Measurements from ENCODE around the gene KIF5C.

The KIF5C gene

GRCh38 chr2:148987286-148987685, 112.3 kb downstream of the KIF5C start:
- peaks cover 79% of the 10 kb centered on the region for H3K36me3 ChIP-seq (ENCODE audit: control insufficient read depth, insufficient read depth, low read length)
- H3K4me1 ChIP-seq (ENCODE audit: control insufficient read depth, insufficient read depth, low read length): no peaks in the 10 kb centered on the region
- no peak overlapping the region for H3K9ac ChIP-seq (ENCODE audit: low read length)
- no peak overlapping the region for H3K4me3 ChIP-seq (ENCODE audit: low read depth, low read length)
- H3K27me3 ChIP-seq (ENCODE audit: control insufficient read depth, insufficient read depth, low read length): no peaks in the 10 kb centered on the region
- H3K9me3 ChIP-seq (ENCODE audit: control insufficient read depth, insufficient read depth, low read depth, low read length): no peaks in the 10 kb centered on the region
- H3K27ac ChIP-seq (ENCODE audit: low read depth, low read length): no peak overlapping the region

- H3K4me1 ChIP-seq (ENCODE audit: control insufficient read depth, insufficient read depth, low read length): no peaks in the 10 kb centered on the region
- no peak overlapping the region for H3K9ac ChIP-seq (ENCODE audit: low read length)
- H3K9me3 ChIP-seq (ENCODE audit: control insufficient read depth, insufficient read depth, low read depth, low read length): no peaks in the 10 kb centered on the region
- no peaks in the 10 kb centered on the region for H3K27me3 ChIP-seq (ENCODE audit: control insufficient read depth, insufficient read depth, low read length)
- peaks cover 76% of the 10 kb centered on the region for H3K36me3 ChIP-seq (ENCODE audit: control insufficient read depth, insufficient read depth, low read length)
- no peak overlapping the region for H3K27ac ChIP-seq (ENCODE audit: low read depth, low read length)
- H3K4me3 ChIP-seq (ENCODE audit: low read depth, low read length): no peak overlapping the region
Measured at GRCh38 chr2:148988337-148988736, 113.3 kb downstream of the KIF5C start.

DNA sequence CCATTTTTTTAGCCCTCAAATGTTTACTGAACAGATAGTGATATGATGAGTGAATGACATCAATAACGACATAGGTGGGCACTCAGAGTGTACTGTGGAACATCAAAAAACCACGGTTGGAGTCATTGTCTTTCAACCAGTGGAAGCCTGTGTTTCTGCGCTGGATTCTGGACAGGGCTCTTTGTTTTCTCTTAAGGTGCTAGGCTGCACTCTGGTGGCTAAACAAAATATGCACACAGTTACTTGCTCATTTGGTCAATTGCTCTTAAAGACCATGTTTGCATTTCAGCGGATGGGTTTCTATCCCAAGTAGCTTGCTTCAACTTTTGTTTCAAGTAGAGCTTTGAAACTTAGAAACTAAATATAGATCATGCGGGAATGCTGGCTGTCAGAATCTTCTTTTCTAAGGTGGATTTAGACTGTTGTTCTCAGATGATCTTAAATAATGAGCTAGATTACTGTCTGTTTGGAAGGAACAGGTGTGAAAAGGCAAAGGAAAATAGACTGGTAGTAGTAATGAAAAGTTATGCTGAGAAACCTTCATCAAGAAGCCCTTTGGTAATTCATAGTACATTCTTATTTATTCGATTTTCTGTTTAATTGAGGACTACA, 115.0 kb downstream of the KIF5C start:
- H3K9me3 ChIP-seq (ENCODE audit: control insufficient read depth, insufficient read depth, low read depth, low read length): no peaks in the 10 kb centered on the region
- H3K27me3 ChIP-seq (ENCODE audit: control insufficient read depth, insufficient read depth, low read length): no peaks in the 10 kb centered on the region
- no peak overlapping the region for H3K27ac ChIP-seq (ENCODE audit: low read depth, low read length)
- H3K4me3 ChIP-seq (ENCODE audit: low read depth, low read length): no peak overlapping the region
- H3K9ac ChIP-seq (ENCODE audit: low read length): no peak overlapping the region
- no peaks in the 10 kb centered on the region for H3K4me1 ChIP-seq (ENCODE audit: control insufficient read depth, insufficient read depth, low read length)
- peaks cover 75% of the 10 kb centered on the region for H3K36me3 ChIP-seq (ENCODE audit: control insufficient read depth, insufficient read depth, low read length)

GRCh38 chr2:148990968-148991367, 115.9 kb downstream of the KIF5C start:
- no peaks in the 10 kb centered on the region for H3K27me3 ChIP-seq (ENCODE audit: control insufficient read depth, insufficient read depth, low read length)
- no peaks in the 10 kb centered on the region for H3K4me1 ChIP-seq (ENCODE audit: control insufficient read depth, insufficient read depth, low read length)

GRCh38 chr2:148992448-148992847, 117.4 kb downstream of the KIF5C start:
- no peaks in the 10 kb centered on the region for H3K9me3 ChIP-seq (ENCODE audit: control insufficient read depth, insufficient read depth, low read depth, low read length)
- H3K9ac ChIP-seq (ENCODE audit: low read length): no peak overlapping the region
- H3K36me3 ChIP-seq (ENCODE audit: control insufficient read depth, insufficient read depth, low read length): peaks cover 78% of the 10 kb centered on the region
- 0 out of 2 replicates have a peak, but pooled peaks cover under 1% of the 10 kb centered on the region for H3K4me1 ChIP-seq (ENCODE audit: control insufficient read depth, insufficient read depth, low read length)
- H3K4me3 ChIP-seq (ENCODE audit: low read depth, low read length): no peak overlapping the region
- H3K27ac ChIP-seq (ENCODE audit: low read depth, low read length): no peak overlapping the region
- no peaks in the 10 kb centered on the region for H3K27me3 ChIP-seq (ENCODE audit: control insufficient read depth, insufficient read depth, low read length)

More at GRCh38 chr2:148990968-148991367, 115.9 kb downstream of the KIF5C start:
- Histone ChIP-seq H3K4me3 (ENCODE audit: low read depth, low read length) (no peak overlapping the region), H3K9ac (ENCODE audit: low read length) (no peak overlapping the region), H3K36me3 (ENCODE audit: control insufficient read depth, insufficient read depth, low read length) (peaks cover 76% of the 10 kb centered on the region), H3K9me3 (ENCODE audit: control insufficient read depth, insufficient read depth, low read depth, low read length) (no peaks in the 10 kb centered on the region), H3K27ac (ENCODE audit: low read depth, low read length) (no peak overlapping the region)

DNA sequence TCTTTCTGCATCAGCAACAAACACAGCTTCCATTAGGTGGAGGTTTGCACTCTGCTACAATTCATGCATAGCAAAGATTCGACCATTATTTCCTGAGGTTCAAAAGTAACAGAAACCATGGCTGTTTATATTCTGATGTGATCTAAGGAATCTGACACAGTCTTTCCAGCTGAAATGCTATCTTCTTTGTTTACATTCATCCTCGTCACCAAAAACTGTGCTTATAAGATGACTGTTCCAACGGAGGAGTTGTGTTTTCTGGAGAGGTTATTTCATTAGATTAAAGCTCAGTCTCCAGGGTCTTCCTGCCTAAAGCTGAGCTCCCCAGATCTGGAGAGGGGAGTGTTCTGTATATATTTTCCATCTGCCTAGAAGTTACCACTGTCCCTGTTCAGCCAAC, 118.3 kb downstream of the KIF5C start:
- peaks cover 78% of the 10 kb centered on the region for H3K36me3 ChIP-seq (ENCODE audit: control insufficient read depth, insufficient read depth, low read length)
- H3K27ac ChIP-seq (ENCODE audit: low read depth, low read length): no peak overlapping the region
- H3K4me3 ChIP-seq (ENCODE audit: low read depth, low read length): no peak overlapping the region
- H3K9me3 ChIP-seq (ENCODE audit: control insufficient read depth, insufficient read depth, low read depth, low read length): no peaks in the 10 kb centered on the region
- no peaks in the 10 kb centered on the region for H3K27me3 ChIP-seq (ENCODE audit: control insufficient read depth, insufficient read depth, low read length)
- H3K9ac ChIP-seq (ENCODE audit: low read length): no peak overlapping the region
- H3K4me1 ChIP-seq (ENCODE audit: control insufficient read depth, insufficient read depth, low read length): peaks cover 9% of the 10 kb centered on the region

DNA sequence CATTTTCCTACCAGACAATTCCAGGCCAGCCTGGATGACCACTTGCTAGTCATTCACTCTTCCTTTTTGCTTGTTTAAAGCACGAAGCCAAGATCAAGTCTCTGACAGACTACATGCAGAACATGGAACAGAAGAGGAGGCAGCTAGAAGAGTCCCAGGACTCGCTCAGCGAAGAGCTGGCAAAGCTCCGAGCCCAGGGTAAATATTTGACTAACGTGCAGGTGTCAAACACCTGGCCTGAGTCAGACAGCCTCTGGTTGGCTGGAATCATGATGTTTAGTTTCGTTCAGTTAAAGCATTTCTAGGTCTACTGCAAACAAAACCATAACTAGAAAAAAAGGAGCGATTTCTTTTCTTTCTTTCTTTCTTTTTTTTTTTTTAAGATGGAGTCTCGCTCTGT, 119.3 kb downstream of the KIF5C start:
- Histone ChIP-seq H3K9me3 (ENCODE audit: control insufficient read depth, insufficient read depth, low read depth, low read length) (no peaks in the 10 kb centered on the region), H3K4me1 (ENCODE audit: control insufficient read depth, insufficient read depth, low read length) (peaks cover 17% of the 10 kb centered on the region), H3K4me3 (ENCODE audit: low read depth, low read length) (no peak overlapping the region), H3K36me3 (ENCODE audit: control insufficient read depth, insufficient read depth, low read length) (peaks cover 72% of the 10 kb centered on the region), H3K9ac (ENCODE audit: low read length) (no peak overlapping the region), H3K27ac (ENCODE audit: low read depth, low read length) (no peak overlapping the region), H3K27me3 (ENCODE audit: control insufficient read depth, insufficient read depth, low read length) (no peaks in the 10 kb centered on the region)

DNA sequence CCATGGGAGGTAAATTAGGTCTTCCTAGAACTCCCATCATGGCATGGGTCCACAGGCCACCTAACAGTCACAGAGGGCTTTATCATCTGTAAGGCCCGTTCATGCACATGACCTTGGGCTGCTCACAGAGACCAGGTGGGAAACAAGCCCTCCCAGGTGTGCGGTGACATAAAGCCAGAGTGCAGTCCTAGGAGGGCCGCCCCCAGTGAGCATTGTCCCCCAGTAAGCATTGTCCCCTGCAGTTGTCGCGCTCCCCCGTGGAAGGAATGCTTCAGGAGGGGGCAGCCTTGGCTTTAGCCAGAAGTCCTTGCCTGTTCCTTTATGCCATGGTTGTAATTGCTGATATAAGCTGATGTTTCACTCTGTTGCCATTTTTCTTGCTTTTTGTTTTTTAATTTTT, 121.8 kb downstream of the KIF5C start:
- no peaks in the 10 kb centered on the region for H3K27me3 ChIP-seq (ENCODE audit: control insufficient read depth, insufficient read depth, low read length)
- no peak overlapping the region for H3K4me3 ChIP-seq (ENCODE audit: low read depth, low read length)
- peaks cover 64% of the 10 kb centered on the region for H3K36me3 ChIP-seq (ENCODE audit: control insufficient read depth, insufficient read depth, low read length)
- no peak overlapping the region for H3K27ac ChIP-seq (ENCODE audit: low read depth, low read length)
- peaks cover 37% of the 10 kb centered on the region for H3K4me1 ChIP-seq (ENCODE audit: control insufficient read depth, insufficient read depth, low read length)
- no peak overlapping the region for H3K9ac ChIP-seq (ENCODE audit: low read length)
- no peaks in the 10 kb centered on the region for H3K9me3 ChIP-seq (ENCODE audit: control insufficient read depth, insufficient read depth, low read depth, low read length)

DNA sequence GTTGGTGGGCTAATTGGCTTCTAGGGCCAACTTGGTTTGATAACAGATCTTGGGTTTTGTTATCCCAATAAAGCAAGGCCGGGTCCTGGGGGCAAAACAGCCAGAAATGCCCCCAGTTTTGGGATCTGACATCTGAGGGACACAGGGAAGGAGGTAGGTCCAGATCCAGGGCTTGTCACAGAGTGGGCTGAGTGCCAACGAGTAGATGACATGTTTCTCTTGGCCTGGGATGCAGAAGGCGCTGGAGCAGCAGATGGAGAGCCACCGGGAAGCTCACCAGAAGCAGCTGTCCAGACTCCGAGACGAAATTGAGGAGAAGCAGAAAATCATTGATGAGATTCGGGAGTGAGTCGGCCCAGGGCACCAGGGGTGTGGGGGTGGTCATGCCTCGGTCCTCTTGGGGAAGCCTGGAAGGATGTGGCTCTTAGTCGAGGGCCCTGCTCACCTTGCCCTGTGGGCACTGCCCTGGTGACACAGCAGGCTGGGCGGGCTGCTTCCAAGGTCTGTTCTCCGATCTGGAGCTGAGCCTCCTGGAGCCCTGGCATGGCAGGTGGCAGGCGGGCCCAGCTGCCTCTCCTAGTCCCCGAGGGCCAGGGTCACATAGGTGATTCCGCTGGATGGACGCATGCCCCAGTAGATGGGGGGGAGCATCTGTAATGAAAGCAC, 123.3 kb downstream of the KIF5C start:
- Histone ChIP-seq H3K27me3 (ENCODE audit: control insufficient read depth, insufficient read depth, low read length) (no peaks in the 10 kb centered on the region), H3K9ac (ENCODE audit: low read length) (no peak overlapping the region), H3K4me1 (ENCODE audit: control insufficient read depth, insufficient read depth, low read length) (peaks cover 37% of the 10 kb centered on the region), H3K27ac (ENCODE audit: low read depth, low read length) (no peak overlapping the region), H3K36me3 (ENCODE audit: control insufficient read depth, insufficient read depth, low read length) (peaks cover 68% of the 10 kb centered on the region), H3K4me3 (ENCODE audit: low read depth, low read length) (no peak overlapping the region), H3K9me3 (ENCODE audit: control insufficient read depth, insufficient read depth, low read depth, low read length) (peaks cover 11% of the 10 kb centered on the region)

GRCh38 chr2:148998831-148999200, 123.8 kb downstream of the KIF5C start:
- H3K27me3 ChIP-seq (ENCODE audit: control insufficient read depth, insufficient read depth, low read length): no peaks in the 10 kb centered on the region
- peaks cover 14% of the 10 kb centered on the region for H3K9me3 ChIP-seq (ENCODE audit: control insufficient read depth, insufficient read depth, low read depth, low read length)
- H3K4me3 ChIP-seq (ENCODE audit: low read depth, low read length): 0 out of 2 replicates have a peak overlapping the region, but pooled peaks have one; percentile 25
- H3K27ac ChIP-seq (ENCODE audit: low read depth, low read length): no peak overlapping the region
- peaks cover 68% of the 10 kb centered on the region for H3K36me3 ChIP-seq (ENCODE audit: control insufficient read depth, insufficient read depth, low read length)
- peaks cover 37% of the 10 kb centered on the region for H3K4me1 ChIP-seq (ENCODE audit: control insufficient read depth, insufficient read depth, low read length)
- H3K9ac ChIP-seq (ENCODE audit: low read length): no peak overlapping the region

DNA sequence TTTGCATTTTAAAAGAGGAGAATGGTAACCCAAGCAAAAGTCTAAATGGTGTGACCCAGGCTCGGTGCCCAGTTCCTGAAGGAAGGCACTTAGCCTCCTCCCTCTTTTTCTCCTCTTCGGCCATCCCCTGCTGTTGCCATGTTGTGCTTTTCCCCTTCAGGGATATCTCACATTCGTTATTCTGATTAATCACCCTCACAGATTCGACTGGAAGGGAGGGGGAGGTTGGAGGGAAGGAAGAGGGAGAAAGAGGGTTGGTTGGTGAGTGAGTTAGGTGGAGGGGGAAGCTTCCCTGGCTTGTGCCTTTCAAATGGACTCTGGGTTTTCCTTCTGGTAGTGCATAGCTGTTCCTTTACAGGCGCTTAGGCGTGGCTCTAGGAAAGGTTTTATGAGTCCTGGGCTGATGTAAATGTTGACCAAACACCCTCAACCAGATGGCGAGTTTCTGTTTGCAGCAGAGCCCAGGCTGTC, 124.5 kb downstream of the KIF5C start:
- H3K36me3 ChIP-seq (ENCODE audit: control insufficient read depth, insufficient read depth, low read length): peaks cover 67% of the 10 kb centered on the region
- peaks cover 14% of the 10 kb centered on the region for H3K9me3 ChIP-seq (ENCODE audit: control insufficient read depth, insufficient read depth, low read depth, low read length)
- H3K27me3 ChIP-seq (ENCODE audit: control insufficient read depth, insufficient read depth, low read length): no peaks in the 10 kb centered on the region
- peak overlapping the region; percentile 51 for H3K9ac ChIP-seq (ENCODE audit: low read length)
- peaks cover 37% of the 10 kb centered on the region for H3K4me1 ChIP-seq (ENCODE audit: control insufficient read depth, insufficient read depth, low read length)
- peak overlapping the region; percentile 39 for H3K4me3 ChIP-seq (ENCODE audit: low read depth, low read length)
- peak overlapping the region; percentile 52 for H3K27ac ChIP-seq (ENCODE audit: low read depth, low read length)

All from HUES6 (cell line).